Activated CD8-positive, alpha-beta memory T cell treated with anti-CD3 and anti-CD28 coated beads for 4 hours (primary cell): ENCODE data around the gene NOP16.

Experiments
- DNase-seq, 2 donors: peaks; one replicate each; pipeline ENCODE4 v3.0.0-alpha.2; 2020; ENCODE audit warnings: low read depth in 2 of 2

The NOP16 gene

DNA sequence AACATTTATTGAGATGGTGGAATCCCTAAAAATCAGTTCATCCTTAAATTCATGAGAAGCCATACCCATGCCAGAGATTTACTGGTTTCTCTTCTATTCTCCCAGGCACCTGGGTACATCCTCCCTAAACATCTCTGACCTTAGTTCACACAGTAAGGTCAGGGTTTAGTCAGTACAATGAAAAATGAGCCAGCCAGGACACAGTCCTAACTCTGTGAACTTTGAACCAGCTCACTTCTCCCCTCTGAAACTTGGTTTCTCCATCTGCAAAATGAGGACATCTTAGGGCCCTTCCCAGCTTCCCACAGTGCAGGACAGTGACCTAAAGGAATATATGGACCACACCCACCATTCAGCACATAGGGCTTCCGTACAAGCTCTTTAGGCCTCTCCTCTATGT, 1.9 kb downstream of the NOP16 start:
- no peak for DNase-seq

DNA sequence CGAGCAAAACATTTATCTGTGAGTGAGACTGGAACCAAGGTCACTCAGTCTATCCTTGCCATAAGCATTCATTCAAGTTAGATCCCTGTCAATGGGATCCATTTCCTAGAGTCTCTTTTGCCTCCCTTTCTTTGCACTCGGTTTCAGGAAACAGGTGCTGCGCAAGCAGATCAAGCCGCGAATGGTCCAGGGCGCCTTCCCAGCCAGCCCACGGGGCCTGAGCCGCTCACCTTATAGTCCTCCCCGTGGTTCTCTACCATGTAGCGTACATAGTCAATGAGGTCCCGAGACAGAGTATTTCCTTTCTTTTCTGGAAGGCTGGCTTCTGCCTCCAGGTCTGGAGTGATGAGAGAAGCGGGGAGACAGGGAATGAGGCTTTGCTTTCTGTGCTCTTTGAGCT, 3.4 kb downstream of the NOP16 start:
- DNase-seq = no peak

DNA sequence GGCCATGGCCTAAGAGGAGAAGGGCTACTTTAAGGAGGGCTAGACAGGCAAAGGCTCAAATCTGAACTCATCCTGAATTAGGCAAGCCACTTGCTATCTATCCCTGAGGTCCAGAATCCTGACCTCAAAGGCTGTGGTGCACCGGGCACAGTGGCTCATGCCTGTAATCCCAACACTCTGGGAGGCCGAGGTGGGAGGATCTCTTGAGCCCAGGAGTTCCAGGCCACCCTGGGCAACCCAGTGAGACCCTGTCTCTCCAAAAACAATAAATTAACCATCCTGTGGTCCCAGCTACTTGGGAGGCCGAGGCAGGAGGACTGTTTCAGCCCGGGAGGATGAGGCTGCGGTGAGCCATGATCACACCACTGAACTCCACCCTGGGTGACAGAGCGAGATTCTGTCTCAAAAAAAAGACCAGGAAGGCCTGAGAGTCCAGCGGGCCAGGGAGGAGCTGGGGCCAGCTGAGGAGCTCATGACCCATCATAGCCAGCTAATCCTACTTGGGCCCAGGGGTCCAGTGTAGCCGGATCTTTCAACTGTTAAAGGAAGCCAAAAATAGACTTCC, 4.0 kb downstream of the NOP16 start:
- DNase-seq = no peak

DNA sequence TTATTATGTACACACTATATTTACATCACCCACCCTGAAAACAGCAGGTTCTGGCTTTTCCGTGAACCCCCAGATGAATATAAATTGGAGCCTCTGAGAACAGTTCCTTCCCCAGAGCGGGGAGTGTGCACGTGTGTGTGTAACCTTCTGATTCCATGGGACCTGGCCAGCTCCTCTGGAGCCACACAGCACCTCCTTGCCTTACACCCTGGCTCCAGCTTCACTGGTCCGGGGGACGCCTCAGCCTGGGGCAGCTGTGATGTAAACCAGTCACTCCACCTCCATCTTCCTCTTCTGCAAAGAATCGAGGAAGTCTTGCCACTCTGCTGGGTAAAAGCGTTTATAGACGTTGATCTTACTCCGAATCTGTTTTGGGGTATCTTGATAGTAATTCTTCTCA, 4.4 kb downstream of the NOP16 start:
- no peak for DNase-seq

DNA sequence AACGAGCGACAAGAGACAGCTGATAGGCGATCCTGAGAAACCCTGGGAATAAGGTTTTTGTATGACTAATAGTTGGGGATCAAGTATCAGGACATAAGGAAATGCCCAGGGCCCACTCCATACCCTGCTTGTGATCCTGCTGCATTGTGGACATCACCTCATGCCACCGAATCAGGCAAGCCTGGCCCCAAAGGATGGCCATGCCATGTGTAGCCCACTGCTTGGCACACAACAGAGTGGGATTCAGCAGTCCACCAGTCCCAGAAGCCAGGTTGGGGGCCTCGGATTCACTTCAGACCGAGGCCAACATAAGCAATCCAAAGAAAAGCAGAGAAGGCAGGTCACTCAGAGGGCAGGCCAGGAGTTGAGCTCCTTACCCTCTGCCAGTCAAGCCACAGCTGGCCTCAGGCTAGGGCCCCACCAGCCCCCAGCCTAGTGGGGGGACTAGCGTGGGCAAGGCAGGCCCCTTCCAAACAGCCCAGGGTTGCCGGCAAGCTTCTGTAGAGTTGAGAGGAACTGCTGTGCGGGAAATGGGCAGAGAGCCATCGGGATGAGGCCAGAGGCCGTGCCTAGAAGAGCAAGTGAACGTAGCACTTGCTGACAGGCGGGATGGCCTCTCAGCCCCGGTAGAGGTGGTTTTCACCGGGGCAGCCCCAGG, 5.0 kb downstream of the NOP16 start:
- DNase-seq = no peak

DNA sequence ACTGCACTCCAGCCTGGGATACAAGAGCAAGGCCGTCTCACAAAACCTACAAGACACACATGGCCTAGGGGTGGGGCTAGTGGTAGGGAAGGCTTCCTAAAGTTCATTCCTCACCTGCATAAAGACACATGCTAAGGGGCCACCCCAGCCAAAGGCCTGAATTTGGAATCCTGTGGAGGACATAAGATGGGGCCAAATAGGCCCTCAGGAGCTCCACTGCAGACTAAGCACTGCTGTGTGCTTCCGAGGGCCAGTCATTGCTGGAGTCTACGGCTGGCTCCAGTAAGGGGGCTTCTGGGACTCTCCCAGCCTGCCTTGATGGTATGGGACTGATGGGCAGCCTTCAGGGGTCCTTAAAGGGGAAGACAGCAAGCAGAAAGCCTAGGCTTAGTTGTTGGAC, 5.7 kb downstream of the NOP16 start:
- DNase-seq = no peak

DNA sequence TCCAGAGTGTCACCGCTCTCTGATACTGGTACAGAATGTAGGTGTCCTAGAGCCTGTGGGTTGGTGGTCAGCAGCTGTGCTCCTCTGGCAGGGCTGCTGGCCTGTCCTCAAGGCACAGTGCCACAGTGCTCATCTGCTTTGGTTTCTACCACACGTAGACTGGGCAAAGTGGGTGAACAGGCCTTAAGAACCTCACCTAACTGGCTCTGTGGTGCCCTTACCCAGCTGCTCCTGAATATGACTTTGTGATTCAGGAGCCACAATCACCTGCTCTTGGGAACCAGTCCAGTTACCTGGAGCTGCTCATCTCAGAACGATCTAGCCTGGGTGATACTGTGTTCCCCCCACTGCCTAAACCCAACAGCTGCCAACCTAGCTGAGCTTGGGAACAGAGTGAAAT, 6.4 kb downstream of the NOP16 start:
- no peak for DNase-seq

DNA sequence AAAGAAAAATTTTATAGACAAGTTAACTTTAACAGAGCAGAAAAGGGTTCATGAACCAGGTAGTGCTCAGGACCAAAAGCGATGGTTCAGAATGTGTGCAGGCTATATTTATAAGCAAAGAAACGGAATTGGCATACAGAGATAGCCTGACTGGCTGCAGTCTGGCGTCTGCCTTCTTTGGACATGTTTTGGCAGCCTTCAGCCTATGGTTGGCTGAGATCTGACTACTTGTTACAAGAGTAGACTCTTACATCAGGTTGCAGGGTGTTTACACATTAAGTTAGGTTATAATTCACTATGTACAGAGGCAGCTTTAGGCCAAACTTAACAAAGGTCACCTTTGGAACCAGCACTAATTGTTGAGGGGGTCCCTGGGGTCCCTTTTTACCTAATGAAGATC, 7.0 kb downstream of the NOP16 start:
- DNase-seq = no peak

DNA sequence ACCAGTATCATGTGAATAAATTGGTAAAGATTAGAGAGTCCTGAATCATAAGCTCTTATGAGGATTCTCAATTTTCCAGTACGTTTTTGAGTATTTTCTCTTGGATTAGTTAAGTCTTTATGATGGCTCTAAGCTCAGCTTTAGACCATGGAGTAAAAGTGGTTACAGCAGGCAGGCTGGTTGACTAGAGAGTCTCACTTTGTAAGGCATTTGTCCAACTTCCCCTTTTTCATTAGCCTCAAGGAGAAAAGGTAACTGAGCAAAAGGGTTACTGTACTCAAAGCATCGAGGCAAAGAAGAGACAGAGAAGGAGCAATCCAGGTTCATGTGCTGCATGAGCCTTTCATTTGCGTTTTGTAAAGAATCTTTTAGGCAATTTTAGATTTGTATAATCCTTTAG, 8.5 kb downstream of the NOP16 start:
- DNase-seq = no peak

DNA sequence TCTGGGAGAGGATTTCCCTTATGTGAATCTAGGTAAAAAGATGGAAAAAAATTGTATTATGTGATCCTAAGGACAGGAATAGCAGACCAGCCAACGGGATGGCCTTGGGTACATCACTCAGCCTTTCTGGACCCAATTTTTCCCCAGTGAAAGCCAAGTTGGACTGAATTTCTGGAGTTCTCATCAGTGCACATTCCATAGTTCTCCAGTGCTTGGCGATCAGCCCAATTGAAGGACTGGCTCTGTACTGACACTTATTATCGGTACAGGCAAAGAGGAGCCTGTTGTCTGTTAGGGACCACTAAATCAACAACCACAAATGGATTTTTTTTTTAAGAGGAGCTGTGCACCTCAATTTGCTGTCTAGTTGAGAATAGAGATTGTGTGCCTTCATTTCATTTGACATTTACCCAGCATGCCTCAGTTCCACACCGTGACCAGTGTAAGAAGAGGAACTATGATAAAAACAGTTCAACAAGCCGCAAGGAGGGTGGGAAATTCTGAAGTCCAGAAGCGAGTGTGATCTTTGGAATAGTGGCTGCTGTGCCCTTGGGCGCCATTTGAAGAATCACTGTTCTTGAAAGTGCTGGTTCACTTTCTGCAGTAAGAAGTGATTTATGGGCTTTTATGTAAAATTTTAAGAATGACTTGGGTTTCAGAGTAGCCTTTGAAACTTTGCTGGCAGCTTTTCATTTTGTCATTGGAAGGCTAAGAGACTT, 15.1 kb downstream of the NOP16 start:
- no peak for DNase-seq

DNA sequence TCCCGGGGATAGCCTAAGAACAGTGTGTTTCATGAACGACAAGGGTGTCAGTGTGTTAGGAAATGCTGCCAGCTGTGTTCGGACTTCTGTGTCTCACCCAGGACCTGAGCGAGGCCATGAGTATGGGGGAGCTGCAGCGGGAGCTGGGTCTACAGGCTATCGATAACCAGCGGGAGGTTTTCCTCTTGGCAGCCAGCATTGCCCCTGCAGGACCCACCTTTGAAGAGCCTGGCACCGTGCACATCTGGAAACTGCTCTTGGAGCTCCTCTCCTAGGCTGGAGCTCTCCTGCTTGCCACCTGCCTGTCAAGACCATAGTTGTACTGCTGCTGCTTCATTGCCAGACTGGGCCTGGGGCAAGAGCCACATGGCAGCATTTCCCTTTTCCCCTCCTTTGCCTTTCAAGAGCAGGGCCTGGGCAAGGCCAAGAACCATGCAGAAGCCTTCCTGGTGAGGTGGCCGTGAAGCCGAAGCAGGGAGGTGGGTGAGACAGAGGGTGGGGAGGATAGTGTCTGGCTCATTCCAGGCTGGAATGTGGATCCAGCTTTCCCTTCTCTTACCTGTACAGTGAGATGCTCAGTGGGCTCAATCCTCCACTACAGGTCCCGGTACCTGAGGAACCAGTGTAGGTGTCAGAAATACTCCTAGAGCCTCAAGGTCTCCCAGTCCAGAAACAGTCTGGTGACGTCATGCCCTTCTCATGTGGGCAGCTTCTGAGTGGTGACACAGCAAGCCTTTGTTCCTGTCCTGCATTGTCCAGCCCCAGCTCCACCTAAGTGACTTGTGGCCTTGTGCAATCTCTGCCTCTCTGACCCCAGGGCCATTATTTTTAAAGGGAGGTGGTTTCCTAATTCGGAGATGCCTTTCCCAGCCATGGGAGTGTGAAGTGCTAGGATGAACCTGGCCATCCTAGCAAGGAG, 16.5 kb downstream of the NOP16 start:
- DNase-seq = no peak

DNA sequence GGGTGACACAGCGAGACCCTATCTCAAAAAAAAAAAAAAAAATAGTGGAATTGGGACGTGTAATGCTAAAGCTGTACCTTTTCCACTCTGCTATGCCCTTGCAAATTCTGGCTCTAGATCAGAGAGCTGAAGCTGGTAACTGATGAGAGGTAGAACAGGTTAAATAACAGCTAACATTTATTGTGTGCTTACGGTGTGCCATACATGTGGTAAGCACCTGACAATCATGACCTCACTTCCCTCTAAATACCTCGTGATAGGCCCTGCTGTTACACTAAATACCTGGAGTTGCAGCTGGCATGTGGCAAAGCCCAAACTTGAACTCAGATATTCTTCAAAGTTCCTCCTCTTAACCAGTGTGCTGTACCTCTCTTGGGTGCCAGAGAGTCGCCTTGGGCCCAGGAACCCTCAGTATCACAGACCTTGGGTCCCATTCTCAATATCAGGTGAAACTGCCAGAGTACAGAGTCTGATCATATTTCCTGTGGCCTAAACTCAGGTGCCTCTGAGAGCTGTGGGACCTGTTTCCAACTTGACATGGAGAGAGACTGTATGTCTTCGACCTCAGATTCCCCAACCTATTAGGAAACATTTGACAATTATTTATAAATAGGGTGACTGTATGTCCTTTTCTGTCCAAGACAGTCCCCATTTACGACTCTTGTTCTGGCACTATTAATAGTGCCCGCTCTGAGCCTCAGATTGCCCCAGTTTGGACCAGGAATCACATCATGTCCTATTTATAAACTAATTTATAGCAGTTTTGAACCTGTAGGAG, 18.3 kb downstream of the NOP16 start:
- no peak for DNase-seq

DNA sequence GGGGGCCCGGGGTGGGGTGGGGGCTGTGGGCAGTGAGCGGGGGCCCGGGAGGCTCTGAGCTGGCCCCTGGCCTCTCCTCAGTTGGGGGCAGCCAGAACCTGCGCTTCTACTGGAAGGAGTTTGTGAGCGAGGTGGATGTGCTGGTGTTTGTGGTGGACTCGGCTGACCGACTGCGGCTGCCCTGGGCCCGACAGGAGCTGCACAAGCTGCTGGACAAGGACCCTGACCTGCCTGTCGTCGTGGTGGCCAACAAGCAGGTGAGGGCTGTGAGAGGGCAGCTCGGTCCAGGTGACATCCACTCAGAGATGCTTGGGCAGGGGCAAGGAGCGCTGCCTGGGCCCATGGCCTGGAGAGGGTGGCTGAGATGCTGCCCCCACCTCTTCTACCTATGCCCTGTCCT, 19.7 kb downstream of the NOP16 start:
- DNase-seq = no peak

DNA sequence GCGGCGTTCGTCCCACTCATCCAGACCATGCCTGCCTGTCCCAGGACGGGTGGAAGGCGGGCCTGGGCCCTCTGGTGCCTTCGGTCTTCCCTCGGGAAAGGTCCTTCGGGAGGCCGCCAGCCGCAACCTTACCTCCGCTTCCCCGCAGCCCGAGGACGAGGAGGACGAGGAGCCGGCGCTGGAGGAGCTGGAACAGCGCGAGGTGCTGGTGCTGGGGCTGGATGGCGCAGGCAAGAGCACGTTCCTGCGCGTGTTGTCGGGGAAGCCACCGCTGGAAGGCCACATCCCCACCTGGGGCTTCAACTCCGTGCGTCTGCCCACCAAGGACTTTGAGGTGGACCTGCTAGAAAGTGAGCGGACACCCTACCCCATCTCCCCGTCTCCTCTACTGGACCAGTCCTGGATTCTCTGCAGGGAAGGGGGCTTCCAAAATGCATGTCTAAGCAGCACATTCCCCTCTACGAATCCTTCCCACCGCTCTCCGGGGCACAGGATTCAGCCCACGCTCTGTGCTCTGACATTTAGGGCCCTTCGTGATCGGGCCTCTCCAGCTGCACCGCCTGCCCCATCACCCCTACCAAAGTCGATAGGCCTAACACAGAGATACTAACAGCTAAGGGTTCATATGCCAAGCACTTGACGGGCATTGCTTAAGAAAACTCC, 22.0 kb downstream of the NOP16 start:
- DNase-seq = no peak

DNA sequence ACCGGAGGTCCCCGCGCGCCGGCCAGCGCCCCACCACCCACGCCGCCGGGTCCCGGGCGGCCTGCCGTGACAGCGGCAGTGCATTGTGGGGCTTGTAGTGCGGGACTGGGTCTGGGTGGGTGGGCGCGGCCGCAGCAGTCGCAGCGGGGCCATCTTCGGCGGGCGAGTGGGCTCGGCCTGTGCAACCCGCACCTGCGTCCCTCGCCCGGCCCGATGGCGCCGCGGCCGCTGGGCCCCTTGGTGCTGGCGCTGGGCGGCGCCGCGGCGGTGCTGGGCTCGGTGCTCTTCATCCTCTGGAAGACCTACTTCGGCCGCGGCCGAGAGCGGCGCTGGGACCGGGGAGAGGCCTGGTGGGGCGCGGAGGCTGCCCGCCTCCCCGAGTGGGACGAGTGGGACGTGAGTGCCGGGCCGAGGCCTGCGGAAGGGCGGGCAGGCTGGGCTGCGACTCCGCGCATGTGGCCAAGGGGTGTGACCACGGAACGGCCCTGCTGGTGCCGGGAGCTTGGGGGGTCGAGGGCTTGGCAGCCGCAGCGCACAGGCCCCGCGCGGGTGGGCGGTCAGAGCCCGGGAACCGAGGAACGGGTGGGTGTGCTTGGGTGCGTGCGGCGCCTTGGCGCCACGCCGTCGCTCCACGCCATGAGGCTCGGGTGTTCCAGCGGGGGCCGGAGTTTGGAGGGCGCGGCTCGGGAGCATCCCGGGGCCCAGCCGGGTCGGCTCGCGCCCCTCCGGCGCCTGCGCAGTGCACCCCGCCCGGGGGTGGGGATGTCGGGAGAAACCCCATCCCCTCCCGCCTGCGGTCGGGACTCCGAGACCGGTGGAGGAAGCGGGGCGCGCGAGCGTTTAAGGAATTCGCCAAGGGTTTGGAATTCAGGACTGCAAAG, 22.8 kb downstream of the NOP16 start, which contains the start of gene ARL10:
ARL10 (plus strand) TSS at position 137 of the 881 bp plus-strand sequence; CDS start at position 214, 77 bp downstream.
- peak in 1 of 2 donors; percentile 36 for DNase-seq

DNA sequence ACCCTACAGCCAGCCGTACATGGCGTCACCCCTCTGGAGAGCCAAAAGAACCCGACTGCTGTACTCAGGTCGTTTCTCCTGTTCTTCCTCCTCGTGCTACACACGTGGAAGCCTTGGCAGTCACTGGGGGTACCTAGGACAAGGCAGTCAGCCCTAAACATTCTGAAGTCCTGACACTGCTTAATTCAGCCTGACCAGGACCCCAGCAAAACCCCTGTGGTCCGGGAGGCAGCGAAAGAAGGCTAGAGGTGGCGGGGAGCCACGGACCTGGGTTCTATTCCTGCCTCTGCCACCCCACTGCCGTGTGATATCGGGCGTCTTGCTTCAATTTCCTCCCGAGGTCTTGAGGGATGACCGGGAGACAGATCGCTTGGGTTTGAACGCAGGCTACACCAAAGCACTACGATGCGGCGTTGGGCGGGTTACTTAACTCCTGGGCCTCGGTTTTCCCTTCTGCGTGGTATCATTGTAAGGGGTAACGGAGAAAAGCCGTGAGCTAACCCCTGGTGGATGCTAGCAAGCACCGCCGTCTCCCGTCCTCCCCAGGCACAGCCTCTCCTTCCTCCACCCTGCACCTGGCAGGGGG, 23.5 kb downstream of the NOP16 start:
- no peak for DNase-seq

DNA sequence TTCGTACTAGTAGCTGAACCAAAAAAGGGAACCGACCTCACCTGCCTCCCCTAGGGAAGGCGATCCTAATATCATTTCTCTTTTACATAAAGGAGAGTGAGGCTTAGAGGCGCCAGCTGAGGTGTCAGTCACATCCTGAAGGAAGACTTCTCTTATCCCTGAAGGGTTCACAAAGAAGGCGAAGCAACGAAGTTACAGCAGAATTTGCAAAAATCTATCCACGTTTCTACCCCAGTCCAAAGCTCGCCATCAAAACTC, 26.2 kb downstream of the NOP16 start:
- no peak for DNase-seq

DNA sequence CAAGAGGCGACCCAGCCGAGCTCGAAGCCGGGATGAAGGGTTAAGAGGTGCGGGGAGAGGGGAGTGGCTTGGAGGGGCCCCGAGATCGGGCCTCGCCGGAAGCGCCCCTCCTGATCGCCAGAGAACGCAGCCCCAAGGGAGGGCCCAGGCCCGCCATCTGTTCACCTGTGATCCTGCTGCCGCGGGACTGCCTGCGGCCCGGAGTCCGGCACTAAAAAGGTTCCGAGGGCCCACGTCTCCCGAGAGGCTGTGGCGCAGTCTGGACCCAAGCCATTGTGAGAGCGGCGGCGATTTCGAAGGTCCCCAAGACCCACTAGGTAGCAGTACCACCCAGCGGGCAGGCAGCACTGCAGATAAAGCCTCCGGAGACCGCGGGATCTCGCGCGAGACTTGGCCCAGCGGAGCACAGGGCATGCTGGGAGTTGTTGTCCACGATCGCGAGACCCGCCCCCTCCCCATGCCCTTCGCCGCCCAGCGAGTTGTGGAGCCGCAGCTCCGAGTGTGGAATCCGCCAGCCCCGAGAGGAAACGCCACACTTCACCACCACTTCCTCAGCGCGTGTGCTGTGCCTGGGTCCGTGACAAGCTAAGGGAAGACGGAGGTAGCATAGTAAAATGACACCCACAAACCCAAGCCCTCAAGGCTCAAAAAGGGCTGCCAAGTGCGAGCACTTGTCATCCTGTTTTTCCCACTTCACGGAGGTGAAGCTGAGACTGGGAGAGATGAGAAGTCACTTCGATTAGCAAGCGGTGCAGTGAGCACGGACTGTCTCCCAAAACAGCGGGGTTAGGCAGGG, 26.8 kb downstream of the NOP16 start, which contains the start of gene KIAA1191:
KIAA1191 (minus strand) TSS at position 328 of the 796 bp plus-strand sequence. CDS start 2,256 bp downstream, outside the sequence.
- DNase-seq = peak; percentile 88 to 89
